ENCODE measurements around the gene GJB1. TPM values are rescaled to one million over a fixed set of nuclear protein-coding genes. Genes with fewer than 3 reads are reported as not detected.

The GJB1 gene
- total RNA-seq, 1 experiment from 2014 or later, result 0.10 TPM

DNA sequence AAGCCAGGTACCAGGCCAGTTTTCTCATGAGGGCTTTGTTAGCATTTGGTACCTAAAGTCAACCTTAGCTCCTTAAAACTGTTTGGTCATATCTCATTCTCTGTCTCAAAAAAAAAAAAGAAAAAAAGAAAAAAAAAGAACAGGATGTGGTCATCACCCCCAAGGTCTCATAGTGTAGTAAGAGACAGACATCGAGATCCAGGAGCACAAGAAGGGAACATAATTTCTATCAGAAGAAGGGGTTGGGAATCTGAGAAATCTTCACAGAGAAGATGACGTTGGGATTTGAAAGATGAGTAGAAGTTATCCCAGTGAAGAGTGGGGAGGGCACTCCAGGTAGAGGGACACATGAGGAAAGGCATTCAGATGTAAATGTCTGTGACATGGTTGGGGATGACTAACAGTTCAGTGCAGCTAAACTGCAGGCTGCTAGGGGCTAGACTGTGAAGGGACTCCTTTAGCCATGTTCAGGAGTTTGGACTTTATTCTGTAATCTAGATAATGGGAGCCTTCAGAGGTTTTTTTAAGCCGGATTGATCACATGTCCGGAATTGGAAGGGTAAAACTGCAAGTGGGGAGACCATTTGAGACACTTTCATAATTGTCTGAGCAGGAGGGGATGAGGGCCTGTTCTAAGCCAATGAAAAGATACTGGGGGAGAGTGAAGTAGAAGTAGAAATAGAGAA is 26.9 kb upstream of the GJB1 start:
- Histone ChIP-seq H3K36me3 (replicated peaks; ENCODE audit: control insufficient read depth, insufficient read depth, low read length) (no peaks in the 10 kb centered on the region), H3K27me3 (ENCODE audit: control insufficient read depth, insufficient read depth, low read length) (no peaks in the 10 kb centered on the region), H3K4me3 (ENCODE audit: insufficient read depth, low read depth, low read length) (no peak overlapping the region)

DNA sequence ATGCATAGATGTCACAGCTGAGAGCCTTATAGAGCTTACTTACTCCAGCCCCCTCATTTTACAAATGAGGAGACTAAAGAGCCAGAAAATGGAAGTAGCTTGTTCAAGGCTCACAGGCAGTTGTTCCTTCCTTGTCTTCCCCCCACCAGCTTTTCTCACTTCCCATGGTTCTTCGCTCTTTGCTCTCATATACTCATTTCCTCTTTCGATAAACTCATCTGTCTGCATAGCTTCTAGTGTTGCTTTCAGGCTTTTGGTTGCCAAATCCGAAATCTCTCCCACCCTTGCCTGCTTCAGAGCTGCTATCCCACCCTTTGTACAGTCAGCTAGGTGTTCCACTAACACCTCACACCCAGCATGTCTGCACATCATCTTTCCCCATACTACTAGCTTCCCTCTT is 25.0 kb upstream of the GJB1 start:
- Histone ChIP-seq H3K4me3 (ENCODE audit: insufficient read depth, low read depth, low read length) (no peak overlapping the region), H3K27me3 (ENCODE audit: control insufficient read depth, insufficient read depth, low read length) (no peaks in the 10 kb centered on the region), H3K36me3 (replicated peaks; ENCODE audit: control insufficient read depth, insufficient read depth, low read length) (no peaks in the 10 kb centered on the region)
- no peak for DNase-seq

More for the DNA sequence above, 26.9 kb upstream of the GJB1 start:
- DNase-seq, result peak; percentile 56

DNA sequence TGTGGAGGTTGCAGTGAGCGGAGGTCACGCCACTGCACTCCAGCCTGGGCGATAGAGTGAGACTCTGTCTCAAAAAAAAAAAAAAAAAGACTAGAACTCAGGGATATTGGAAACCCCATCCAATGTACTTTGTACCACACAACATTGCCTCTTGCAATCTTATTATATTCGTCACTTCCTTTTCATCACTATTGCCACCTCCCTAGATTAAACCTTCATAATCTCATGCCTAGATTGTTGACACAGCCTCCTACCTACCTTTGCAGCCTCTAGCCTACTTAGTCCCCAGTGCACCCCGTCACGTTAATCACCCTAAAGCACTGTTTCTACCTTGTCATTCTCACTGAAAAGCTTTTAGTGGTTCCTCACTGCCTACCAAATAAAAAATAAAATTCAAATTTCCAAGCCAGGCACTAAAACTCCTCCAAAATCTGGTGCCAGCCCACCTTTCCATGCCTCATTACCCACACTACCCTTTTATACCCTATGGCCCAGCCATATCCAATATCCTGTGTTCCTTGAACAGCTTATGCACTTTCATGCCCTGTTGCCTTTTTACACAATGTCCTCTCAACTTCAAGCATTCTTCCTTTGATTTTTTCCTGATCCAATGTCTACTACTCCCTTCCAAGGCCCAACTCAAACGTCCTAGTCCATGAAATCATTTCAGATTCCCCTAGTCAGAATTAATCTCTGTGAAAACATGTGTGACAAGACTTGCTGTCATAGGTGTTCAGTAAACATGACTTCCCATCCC is 23.6 kb upstream of the GJB1 start:
- Histone ChIP-seq H3K27me3 (ENCODE audit: control insufficient read depth, insufficient read depth, low read length) (no peaks in the 10 kb centered on the region), H3K4me3 (ENCODE audit: insufficient read depth, low read depth, low read length) (no peak overlapping the region), H3K36me3 (replicated peaks; ENCODE audit: control insufficient read depth, insufficient read depth, low read length) (no peaks in the 10 kb centered on the region)
- no peak for DNase-seq

DNA sequence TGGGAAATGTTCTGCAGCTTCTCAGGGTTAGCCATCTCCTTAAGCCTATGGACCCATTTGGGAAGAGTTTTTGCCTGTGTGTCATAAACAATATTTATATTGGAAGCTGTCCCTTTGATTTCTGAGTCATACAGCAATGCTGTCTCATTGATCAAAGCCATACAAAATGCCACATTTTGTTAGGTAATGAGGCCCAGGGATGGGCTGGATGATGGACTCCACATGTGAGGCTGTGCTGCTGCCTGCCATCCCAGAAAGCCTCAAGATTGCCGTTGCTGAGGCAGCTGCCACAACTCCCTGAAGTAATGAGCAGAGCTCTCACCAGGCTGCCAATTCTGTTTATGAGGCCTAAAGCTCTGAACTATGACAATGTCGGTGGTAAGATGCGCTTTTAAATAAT is 12.2 kb upstream of the GJB1 start:
- no peak for DNase-seq
- H3K36me3 ChIP-seq (replicated peaks; ENCODE audit: control insufficient read depth, insufficient read depth, low read length), result no peaks in the 10 kb centered on the region
- H3K4me3 ChIP-seq (ENCODE audit: insufficient read depth, low read depth, low read length), result no peak overlapping the region
- H3K27me3 ChIP-seq (ENCODE audit: control insufficient read depth, insufficient read depth, low read length), result no peaks in the 10 kb centered on the region

DNA sequence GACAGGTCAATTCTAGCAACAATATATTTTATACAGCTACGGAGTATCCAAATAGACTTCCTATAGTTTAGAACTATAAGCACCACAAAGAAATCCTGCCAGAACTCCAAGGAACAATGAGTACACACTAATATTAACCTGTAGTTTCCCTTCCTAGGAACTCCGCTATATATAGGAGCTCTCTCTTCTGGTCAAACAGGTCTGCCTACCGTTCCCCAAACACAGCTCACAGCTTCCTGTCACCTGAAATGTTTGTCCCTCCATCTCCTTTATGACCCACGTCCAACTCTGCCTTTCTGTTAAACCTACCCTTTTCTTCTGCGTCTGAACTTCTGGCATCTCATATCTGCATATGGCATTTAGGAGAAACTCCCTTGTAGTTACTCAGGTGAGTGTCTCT is 10.5 kb upstream of the GJB1 start:
- Histone ChIP-seq H3K4me3 (ENCODE audit: insufficient read depth, low read depth, low read length) (no peak overlapping the region), H3K36me3 (replicated peaks; ENCODE audit: control insufficient read depth, insufficient read depth, low read length) (no peaks in the 10 kb centered on the region), H3K27me3 (ENCODE audit: control insufficient read depth, insufficient read depth, low read length) (no peaks in the 10 kb centered on the region)
- DNase-seq, result no peak

DNA sequence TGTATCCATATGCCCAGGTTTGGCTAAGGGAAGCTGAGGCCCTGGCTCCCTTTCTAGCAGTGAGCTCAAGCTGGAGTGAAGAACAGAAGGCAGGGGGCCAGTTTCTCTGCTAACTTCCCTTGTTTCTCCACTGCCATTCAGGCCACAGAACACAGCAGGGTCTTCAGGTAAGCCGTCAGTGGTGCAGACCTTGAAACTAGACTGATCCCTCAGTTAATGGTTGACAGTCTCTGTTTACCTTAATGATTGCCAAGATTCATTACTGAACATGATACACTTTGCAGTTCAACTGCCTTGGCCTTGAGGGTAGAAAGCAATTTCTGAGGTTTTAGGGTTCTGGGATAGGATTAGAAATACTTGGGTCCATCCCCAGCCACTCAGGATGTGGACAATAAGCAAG is 8.9 kb upstream of the GJB1 start:
- Histone ChIP-seq H3K4me3 (ENCODE audit: insufficient read depth, low read depth, low read length) (no peak overlapping the region), H3K36me3 (replicated peaks; ENCODE audit: control insufficient read depth, insufficient read depth, low read length) (no peaks in the 10 kb centered on the region), H3K27me3 (ENCODE audit: control insufficient read depth, insufficient read depth, low read length) (no peaks in the 10 kb centered on the region)
- DNase-seq, result no peak

DNA sequence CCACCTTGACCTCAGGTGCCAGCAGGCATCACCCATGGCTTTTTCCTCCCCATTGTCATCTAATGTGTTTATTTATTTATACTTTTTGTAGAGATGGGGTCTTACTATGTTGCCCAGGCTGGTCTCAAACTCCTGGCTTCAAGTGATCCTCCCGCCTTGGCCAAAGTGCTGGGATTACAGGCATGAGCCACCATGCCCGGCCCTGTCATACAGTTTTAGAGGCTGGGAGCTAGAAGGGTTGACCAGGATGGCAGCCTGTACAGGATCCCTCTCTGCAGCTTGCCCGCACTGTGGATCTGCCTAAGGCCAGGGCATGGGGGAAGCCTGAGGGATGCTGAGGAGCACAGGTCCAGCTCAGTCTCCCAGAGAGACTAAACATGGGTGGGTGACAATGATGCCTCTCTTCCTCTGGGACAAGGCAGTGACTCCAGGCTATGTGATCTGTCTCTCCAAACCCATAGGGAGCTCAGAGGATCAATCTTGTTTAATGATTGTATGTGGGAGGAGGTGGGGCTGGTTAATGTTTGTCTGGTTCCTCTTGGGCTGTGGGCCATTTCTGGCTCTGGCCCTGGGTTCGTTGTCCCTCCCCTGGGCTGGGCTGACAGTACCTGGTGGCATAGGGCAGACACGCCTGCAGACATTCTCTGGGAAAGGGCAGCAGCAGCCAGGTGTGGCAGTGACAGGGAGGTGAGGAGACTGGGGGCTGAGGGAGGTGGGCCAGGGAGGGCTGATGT is 8.3 kb upstream of the GJB1 start:
- Histone ChIP-seq H3K27me3 (ENCODE audit: control insufficient read depth, insufficient read depth, low read length) (no peaks in the 10 kb centered on the region), H3K36me3 (replicated peaks; ENCODE audit: control insufficient read depth, insufficient read depth, low read length) (no peaks in the 10 kb centered on the region), H3K4me3 (ENCODE audit: insufficient read depth, low read depth, low read length) (no peak overlapping the region)
- no peak for DNase-seq

DNA sequence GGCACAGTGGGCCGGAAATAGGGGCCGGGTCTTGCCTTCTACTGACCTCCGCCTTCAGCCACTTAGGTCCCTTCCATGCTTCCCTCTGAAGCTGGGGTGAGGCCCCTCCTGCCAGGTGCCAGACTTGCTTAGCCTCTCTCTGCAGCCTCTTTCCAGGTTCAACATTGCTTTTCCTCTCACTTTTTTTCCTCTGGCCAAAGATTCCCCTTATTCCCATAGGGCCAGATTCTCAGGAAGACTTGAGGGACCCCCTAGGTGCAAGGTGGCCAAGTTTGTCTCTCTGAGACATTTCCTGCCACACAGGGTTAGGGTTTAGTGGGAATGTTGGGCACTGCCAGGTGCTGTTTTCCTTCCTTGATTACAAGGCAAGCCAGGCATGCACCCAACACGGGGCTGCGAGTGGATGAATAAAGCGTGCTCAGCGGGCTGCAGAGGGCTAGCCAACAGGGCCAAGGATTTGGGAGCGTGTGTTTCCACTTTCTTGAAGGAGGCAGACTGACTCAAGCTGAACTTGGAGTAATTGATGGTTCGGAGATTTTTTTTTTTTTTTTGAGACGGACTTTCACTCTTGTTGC is 7.6 kb upstream of the GJB1 start:
- no peak for DNase-seq
- Histone ChIP-seq H3K36me3 (replicated peaks; ENCODE audit: control insufficient read depth, insufficient read depth, low read length) (no peaks in the 10 kb centered on the region), H3K4me3 (ENCODE audit: insufficient read depth, low read depth, low read length) (no peak overlapping the region), H3K27me3 (ENCODE audit: control insufficient read depth, insufficient read depth, low read length) (no peaks in the 10 kb centered on the region)

DNA sequence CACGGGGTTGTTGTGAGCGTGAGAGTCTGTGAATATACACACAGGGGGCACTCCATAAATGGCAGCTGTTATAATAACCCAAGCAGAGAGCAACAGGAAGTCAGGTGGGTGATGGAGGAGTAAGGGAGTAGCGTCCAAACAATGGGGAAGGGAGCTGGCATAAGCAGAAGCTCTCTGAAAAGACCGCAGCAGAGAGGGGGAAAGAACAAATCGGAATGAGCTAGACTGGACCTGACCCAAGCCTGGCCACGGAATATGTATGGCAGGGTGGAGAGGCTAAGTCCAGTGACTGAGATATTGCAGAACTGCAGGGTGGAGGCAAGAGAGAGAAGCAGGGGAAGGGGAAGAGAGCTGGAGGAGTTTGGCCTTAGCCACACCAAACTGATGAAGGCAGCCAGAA is 6.5 kb upstream of the GJB1 start:
- H3K4me3 ChIP-seq (ENCODE audit: insufficient read depth, low read depth, low read length), result no peak overlapping the region
- DNase-seq, result no peak
- H3K36me3 ChIP-seq (replicated peaks; ENCODE audit: control insufficient read depth, insufficient read depth, low read length), result no peaks in the 10 kb centered on the region
- H3K27me3 ChIP-seq (ENCODE audit: control insufficient read depth, insufficient read depth, low read length), result no peaks in the 10 kb centered on the region

DNA sequence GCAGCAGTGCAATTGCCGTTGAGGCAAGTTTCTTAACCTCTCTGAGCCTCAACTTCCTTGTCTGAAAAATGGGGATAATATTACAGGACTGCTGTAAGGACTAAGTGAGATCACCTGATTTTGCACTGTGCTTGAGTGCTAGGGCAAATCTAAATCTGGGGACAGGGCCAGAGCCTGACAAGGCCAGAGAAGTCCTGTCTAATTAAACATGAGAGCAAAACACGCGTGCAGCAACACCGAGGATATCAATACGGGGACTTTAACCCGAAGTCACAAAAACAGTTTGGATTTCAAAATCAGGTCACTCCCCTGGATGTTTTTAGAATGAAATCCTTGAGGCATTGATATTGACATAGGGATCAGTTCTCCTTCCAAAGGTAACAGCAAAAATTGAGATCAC is 5.7 kb upstream of the GJB1 start:
- no peak overlapping the region for H3K4me3 ChIP-seq (ENCODE audit: insufficient read depth, low read depth, low read length)
- no peak for DNase-seq
- no peaks in the 10 kb centered on the region for H3K36me3 ChIP-seq (replicated peaks; ENCODE audit: control insufficient read depth, insufficient read depth, low read length)
- H3K27me3 ChIP-seq (ENCODE audit: control insufficient read depth, insufficient read depth, low read length), result no peaks in the 10 kb centered on the region

DNA sequence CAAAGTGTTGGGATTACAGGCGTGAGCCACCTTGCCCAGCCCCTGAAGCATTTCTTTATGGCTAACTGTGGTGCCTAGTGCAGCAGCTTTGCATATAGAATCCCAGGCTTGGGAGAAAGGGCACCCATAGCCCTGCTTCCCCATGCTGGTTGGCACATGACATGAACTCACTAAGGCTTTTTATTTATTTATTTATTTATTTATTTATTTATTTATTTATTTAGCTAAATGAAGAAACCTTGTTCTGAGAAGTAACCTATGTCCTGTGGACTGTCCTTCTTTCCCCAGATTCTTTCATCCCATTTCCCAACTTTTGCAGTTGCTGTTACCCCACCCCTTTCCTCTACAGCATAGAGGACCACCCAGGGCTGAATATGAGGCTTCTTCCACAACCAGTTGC is 1.9 kb upstream of the GJB1 start:
- Histone ChIP-seq H3K27me3 (ENCODE audit: control insufficient read depth, insufficient read depth, low read length) (no peaks in the 10 kb centered on the region), H3K4me3 (ENCODE audit: insufficient read depth, low read depth, low read length) (no peak overlapping the region), H3K36me3 (replicated peaks; ENCODE audit: control insufficient read depth, insufficient read depth, low read length) (no peaks in the 10 kb centered on the region)
- no peak for DNase-seq

DNA sequence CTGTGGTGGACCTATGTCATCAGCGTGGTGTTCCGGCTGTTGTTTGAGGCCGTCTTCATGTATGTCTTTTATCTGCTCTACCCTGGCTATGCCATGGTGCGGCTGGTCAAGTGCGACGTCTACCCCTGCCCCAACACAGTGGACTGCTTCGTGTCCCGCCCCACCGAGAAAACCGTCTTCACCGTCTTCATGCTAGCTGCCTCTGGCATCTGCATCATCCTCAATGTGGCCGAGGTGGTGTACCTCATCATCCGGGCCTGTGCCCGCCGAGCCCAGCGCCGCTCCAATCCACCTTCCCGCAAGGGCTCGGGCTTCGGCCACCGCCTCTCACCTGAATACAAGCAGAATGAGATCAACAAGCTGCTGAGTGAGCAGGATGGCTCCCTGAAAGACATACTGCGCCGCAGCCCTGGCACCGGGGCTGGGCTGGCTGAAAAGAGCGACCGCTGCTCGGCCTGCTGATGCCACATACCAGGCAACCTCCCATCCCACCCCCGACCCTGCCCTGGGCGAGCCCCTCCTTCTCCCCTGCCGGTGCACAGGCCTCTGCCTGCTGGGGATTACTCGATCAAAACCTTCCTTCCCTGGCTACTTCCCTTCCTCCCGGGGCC is 1.2 kb downstream of the GJB1 start:
- peak; percentile 74 for DNase-seq
- no peaks in the 10 kb centered on the region for H3K27me3 ChIP-seq (ENCODE audit: control insufficient read depth, insufficient read depth, low read length)

DNA sequence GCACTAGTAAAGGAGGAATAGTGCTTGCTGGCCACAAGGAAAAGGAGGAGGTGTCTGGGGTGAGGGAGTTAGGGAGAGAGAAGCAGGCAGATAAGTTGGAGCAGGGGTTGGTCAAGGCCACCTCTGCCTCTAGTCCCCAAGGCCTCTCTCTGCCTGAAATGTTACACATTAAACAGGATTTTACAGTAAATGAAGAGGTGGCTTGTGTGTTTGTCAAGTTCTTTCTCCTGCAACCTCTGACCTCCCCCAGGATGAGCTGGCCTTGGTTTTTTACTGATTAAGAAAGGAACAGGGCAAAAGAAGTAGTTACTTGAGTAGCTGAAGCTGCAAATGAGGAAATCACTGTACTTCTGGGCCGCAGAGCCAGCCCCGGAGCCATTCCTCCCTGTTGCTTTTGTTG is 2.0 kb downstream of the GJB1 start:
- H3K27me3 ChIP-seq (ENCODE audit: control insufficient read depth, insufficient read depth, low read length), result no peaks in the 10 kb centered on the region
- no peak for DNase-seq
- no peaks in the 10 kb centered on the region for H3K36me3 ChIP-seq (replicated peaks; ENCODE audit: control insufficient read depth, insufficient read depth, low read length)
- no peak overlapping the region for H3K4me3 ChIP-seq (ENCODE audit: insufficient read depth, low read depth, low read length)

More for the DNA sequence above, 1.2 kb downstream of the GJB1 start:
- no peaks in the 10 kb centered on the region for H3K36me3 ChIP-seq (replicated peaks; ENCODE audit: control insufficient read depth, insufficient read depth, low read length)
- H3K4me3 ChIP-seq (ENCODE audit: insufficient read depth, low read depth, low read length), result no peak overlapping the region

DNA sequence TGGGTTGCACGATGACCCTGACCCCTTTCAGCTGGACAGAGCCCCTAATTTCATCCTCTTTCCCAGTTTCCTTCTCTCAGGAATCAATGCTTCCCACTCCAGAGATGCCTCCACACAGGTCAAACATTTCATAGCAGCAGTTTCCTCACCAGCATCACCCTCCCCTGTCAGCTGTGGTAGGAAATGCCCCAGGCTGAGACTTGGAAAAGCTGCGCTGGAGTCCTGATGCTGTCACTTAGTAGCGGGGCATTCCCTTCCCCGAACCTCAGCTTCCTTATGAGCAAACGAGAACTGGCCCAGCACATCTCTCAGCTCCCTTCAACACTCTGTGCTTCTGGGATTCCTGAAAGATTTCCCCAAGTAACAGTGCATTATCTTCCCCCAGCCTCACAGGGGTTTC is 2.7 kb downstream of the GJB1 start:
- no peak overlapping the region for H3K4me3 ChIP-seq (ENCODE audit: insufficient read depth, low read depth, low read length)
- DNase-seq, result no peak
- no peaks in the 10 kb centered on the region for H3K36me3 ChIP-seq (replicated peaks; ENCODE audit: control insufficient read depth, insufficient read depth, low read length)
- no peaks in the 10 kb centered on the region for H3K27me3 ChIP-seq (ENCODE audit: control insufficient read depth, insufficient read depth, low read length)
